ENCODE data around the gene HSBP1.

GRCh38 chr16:83789642-83790401, 18.0 kb upstream of the HSBP1 start:
- no peak for TF ChIP-seq POLR2A (IDR thresholded peaks at IDR 0.05)
- TF ChIP-seq, protein P1, sequence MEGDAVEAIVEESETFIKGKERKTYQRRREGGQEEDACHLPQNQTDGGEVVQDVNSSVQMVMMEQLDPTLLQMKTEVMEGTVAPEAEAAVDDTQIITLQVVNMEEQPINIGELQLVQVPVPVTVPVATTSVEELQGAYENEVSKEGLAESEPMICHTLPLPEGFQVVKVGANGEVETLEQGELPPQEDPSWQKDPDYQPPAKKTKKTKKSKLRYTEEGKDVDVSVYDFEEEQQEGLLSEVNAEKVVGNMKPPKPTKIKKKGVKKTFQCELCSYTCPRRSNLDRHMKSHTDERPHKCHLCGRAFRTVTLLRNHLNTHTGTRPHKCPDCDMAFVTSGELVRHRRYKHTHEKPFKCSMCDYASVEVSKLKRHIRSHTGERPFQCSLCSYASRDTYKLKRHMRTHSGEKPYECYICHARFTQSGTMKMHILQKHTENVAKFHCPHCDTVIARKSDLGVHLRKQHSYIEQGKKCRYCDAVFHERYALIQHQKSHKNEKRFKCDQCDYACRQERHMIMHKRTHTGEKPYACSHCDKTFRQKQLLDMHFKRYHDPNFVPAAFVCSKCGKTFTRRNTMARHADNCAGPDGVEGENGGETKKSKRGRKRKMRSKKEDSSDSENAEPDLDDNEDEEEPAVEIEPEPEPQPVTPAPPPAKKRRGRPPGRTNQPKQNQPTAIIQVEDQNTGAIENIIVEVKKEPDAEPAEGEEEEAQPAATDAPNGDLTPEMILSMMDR (IDR thresholded peaks at IDR 0.05) = no peak
- TF ChIP-seq POLR2AphosphoS5 (IDR thresholded peaks at IDR 0.05) = no peak
